Kasumi-1 (cell line): ENCODE results near the gene ZBTB20.
"Not testable (repeated sequence)": the region's sequence is repeated elsewhere in the genome, so short reads cannot be mapped to it uniquely, and the experiment has no call there.

ENCODE experiments used
- DNase-seq, 2 experiments: peaks; one replicate each; lab custom pipeline; 2025; lab: John Stamatoyannopoulos, UW

The ZBTB20 gene

GRCh38 chr3:115146418-115147328 is at the start of gene ZBTB20:
Gene ZBTB20, minus strand, starts transcription at chr3:115147288.
- DNase-seq, result peak; percentile 56 to 66

GRCh38 chr3:115194476-115194875 is 47.4 kb upstream of the ZBTB20 start:
- no peak for DNase-seq

- DNase-seq, result no peak
Observed at GRCh38 chr3:115190747-115191146, 43.7 kb upstream of the ZBTB20 start.

- DNase-seq, result no peak
Observed at GRCh38 chr3:115187149-115187757, 40.2 kb upstream of the ZBTB20 start.

- no peak for DNase-seq
Observed at GRCh38 chr3:115186351-115187148, 39.5 kb upstream of the ZBTB20 start.

GRCh38 chr3:115184859-115185572 is 37.9 kb upstream of the ZBTB20 start:
- not testable (repeated sequence) for DNase-seq

- not testable (repeated sequence) for DNase-seq
Observed at GRCh38 chr3:115178930-115179329, 31.8 kb upstream of the ZBTB20 start.

GRCh38 chr3:115169808-115170207 is 22.7 kb upstream of the ZBTB20 start:
- DNase-seq, result peak; percentile 17 to 30

GRCh38 chr3:115165701-115166100 is 18.6 kb upstream of the ZBTB20 start:
- no peak for DNase-seq

GRCh38 chr3:115165266-115165665 is 18.2 kb upstream of the ZBTB20 start:
- DNase-seq, result no peak

GRCh38 chr3:115164374-115165221 is 17.5 kb upstream of the ZBTB20 start:
- no peak for DNase-seq

GRCh38 chr3:115162759-115163158 is 15.7 kb upstream of the ZBTB20 start:
- no peak for DNase-seq

GRCh38 chr3:115161866-115162265 is 14.8 kb upstream of the ZBTB20 start:
- DNase-seq, result no peak

- no peak for DNase-seq
Observed at GRCh38 chr3:115161168-115161834, 14.2 kb upstream of the ZBTB20 start.

- DNase-seq, result no peak
Observed at GRCh38 chr3:115160295-115160694, 13.2 kb upstream of the ZBTB20 start.

GRCh38 chr3:115156046-115156654 is 9.1 kb upstream of the ZBTB20 start:
- DNase-seq, result no peak

- DNase-seq, result no peak
Observed at GRCh38 chr3:115154611-115155010, 7.5 kb upstream of the ZBTB20 start.

- no peak for DNase-seq
Observed at GRCh38 chr3:115151921-115152320, 4.8 kb upstream of the ZBTB20 start.

GRCh38 chr3:115148142-115148790 is 1.2 kb upstream of the ZBTB20 start:
- DNase-seq, result no peak
